VCaP (cell line): ENCODE measurements around the gene PALMD.

ENCODE experiments used
- H3K27ac ChIP-seq: fragments of 450-650 bp; 2 replicates; pipeline ENCODE4 v1.5.1; 2017
- TF ChIP-seq, protein P1 (sequence below): fragments of 450-650 bp; conservative IDR thresholded peaks from 2 replicates; pipeline ENCODE4 v1.5.1; 2017; ENCODE audit warnings: mild to moderate bottlenecking, moderate library complexity

PALMD gene

DNA sequence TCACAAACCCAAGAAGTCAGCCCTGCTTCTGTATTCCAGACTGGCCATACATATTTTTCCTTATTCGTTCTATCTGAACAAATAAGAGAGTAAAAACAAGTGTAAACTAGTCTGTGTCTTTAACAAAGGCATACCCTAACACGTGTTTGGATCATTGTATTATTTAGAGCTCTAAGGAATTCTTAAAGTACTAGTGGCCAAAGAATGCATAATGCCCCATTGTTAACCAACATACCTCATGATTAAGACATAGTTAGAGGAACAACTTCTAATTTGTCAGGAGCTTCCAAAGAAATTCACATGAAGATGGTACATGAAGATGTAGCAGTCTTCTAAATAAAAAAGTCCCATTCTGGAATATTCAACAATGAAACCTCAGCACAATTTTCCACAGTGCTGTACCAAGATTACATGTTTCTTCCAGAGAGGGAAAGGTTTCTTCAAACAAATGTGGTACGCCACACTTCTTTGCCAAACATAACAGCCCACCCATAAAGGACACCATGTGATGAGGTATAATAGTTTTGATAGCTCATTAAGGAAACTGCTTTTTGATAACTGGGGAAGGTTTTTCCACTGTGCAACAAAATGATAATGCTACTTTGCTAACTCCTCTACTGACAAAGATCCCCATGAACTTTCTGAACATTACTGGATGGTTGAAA, 5.0 kb downstream of the PALMD start:
- TF ChIP-seq, protein P1, sequence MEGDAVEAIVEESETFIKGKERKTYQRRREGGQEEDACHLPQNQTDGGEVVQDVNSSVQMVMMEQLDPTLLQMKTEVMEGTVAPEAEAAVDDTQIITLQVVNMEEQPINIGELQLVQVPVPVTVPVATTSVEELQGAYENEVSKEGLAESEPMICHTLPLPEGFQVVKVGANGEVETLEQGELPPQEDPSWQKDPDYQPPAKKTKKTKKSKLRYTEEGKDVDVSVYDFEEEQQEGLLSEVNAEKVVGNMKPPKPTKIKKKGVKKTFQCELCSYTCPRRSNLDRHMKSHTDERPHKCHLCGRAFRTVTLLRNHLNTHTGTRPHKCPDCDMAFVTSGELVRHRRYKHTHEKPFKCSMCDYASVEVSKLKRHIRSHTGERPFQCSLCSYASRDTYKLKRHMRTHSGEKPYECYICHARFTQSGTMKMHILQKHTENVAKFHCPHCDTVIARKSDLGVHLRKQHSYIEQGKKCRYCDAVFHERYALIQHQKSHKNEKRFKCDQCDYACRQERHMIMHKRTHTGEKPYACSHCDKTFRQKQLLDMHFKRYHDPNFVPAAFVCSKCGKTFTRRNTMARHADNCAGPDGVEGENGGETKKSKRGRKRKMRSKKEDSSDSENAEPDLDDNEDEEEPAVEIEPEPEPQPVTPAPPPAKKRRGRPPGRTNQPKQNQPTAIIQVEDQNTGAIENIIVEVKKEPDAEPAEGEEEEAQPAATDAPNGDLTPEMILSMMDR = no peak
- no peak overlapping the region for H3K27ac ChIP-seq

- H3K27ac ChIP-seq = no peak overlapping the region
- TF ChIP-seq, protein P1 = no peak
Measured at GRCh38 chr1:99652881-99653281, 7.0 kb downstream of the PALMD start.

- TF ChIP-seq, protein P1 = no peak
- H3K27ac ChIP-seq = no peak overlapping the region
Measured at GRCh38 chr1:99655376-99655775, 9.5 kb downstream of the PALMD start.

DNA sequence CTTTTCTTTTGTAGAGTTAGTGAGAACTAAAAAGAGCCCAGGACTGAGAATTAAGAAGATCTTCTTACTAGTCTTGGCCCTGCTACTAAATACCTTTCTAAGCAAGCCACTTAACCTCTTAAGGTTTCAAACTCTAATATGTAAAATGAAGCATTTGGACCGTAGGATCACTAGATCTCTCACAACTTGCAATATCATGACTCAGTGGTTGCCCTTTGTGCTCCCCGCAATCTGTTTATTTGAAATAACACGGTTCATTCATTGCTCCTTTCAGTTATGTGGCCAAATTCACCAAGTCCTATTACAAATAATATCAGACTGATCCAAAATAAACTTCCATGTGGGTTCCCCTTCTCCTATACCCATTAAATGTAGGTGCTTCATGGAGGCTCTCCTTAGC, 10.8 kb downstream of the PALMD start:
- no peak overlapping the region for H3K27ac ChIP-seq
- TF ChIP-seq, protein P1 = no peak

- TF ChIP-seq, protein P1 = no peak
- no peak overlapping the region; the same call in 1 of the 2 replicates for H3K27ac ChIP-seq
Measured at GRCh38 chr1:99657213-99658030, 11.5 kb downstream of the PALMD start.

GRCh38 chr1:99658031-99658290, 12.0 kb downstream of the PALMD start:
- H3K27ac ChIP-seq = no peak overlapping the region; the same call in 1 of the 2 replicates
- TF ChIP-seq, protein P1 = no peak

- peak overlapping the region; percentile 73 for H3K27ac ChIP-seq
- TF ChIP-seq, protein P1 = no peak
Measured at GRCh38 chr1:99659755-99660210, 13.9 kb downstream of the PALMD start.
